Stomach (tissue), 4 donors: ENCODE data around the gene CDCA4.

Experiments used
- CTCF ChIP-seq, 7 experiments: fragments of 450-650 bp in 4 of 7; fragments of 200-600 bp in 3 of 7; sonication (generic) in 3 of 7; IDR thresholded peaks; one replicate each; pipeline ENCODE4 v1.5.1; 2016 to 2019; ENCODE audit warnings: antibody characterized with exemption in 7 of 7, control low read depth in 2 of 7, mild to moderate bottlenecking in 1 of 7
- POLR2A ChIP-seq, 4 donors: fragments of 450-650 bp; IDR thresholded peaks; one replicate each; pipeline ENCODE4 v1.6.1; 2016; ENCODE audit warnings: antibody characterized with exemption in 4 of 4, control low read depth in 2 of 4, mild to moderate bottlenecking in 1 of 4, moderate library complexity in 1 of 4
- POLR2AphosphoS5 ChIP-seq, 3 donors: sonication (generic); formaldehyde crosslinking; IDR thresholded peaks; one replicate each; pipeline ENCODE4 v1.6.1; 2016; ENCODE audit warnings: antibody characterized with exemption in 3 of 3

- no peak for TF ChIP-seq CTCF (IDR thresholded peaks at IDR 0.05)
- no peak for TF ChIP-seq POLR2AphosphoS5 (IDR thresholded peaks at IDR 0.05)
- no peak for TF ChIP-seq POLR2A (IDR thresholded peaks at IDR 0.05)
These were observed 52.7 kb downstream of the CDCA4 start for GRCh38 chr14:104968153-104968527.
